Neural progenitor cell (in vitro differentiated cells): ENCODE results near the gene MFAP3L. TPM values are rescaled to one million over a fixed set of nuclear protein-coding genes. Genes with fewer than 3 reads are reported as not detected.

ENCODE experiments used
- DNase-seq: peaks from one replicate; pipeline ENCODE4 v3.0.0-alpha.2; 2016; ENCODE audit warnings: low spot score
- H2AFZ ChIP-seq: fragments of 200-600 bp; sonication (generic); replicated peaks from 2 replicates; pipeline ENCODE4 v1.6.1; 2016; ENCODE audit warnings: antibody characterized with exemption
- H3F3A ChIP-seq: fragments of 200-600 bp; sonication (generic); 2 replicates; pipeline ENCODE4 v1.6.1; 2016; ENCODE audit warnings: antibody characterized with exemption, low read depth
- H3K27ac ChIP-seq: fragments of 200-600 bp; sonication (generic); 2 replicates; pipeline ENCODE4 v1.5.1; 2016; ENCODE audit warnings: mild to moderate bottlenecking
- H3K27me3 ChIP-seq: fragments of 200-600 bp; sonication (generic); 2 replicates; pipeline ENCODE4 v1.6.1; 2016; ENCODE audit warnings: mild to moderate bottlenecking, moderate library complexity
- H3K36me3 ChIP-seq: fragments of 200-600 bp; sonication (generic); 2 replicates; pipeline ENCODE4 v1.5.1; 2016
- H3K4me1 ChIP-seq: fragments of 200-600 bp; sonication (generic); 2 replicates; pipeline ENCODE4 v1.6.1; 2016; ENCODE audit warnings: mixed run types
- H3K4me2 ChIP-seq: fragments of 200-600 bp; sonication (generic); 2 replicates; pipeline ENCODE4 v1.6.1; 2016
- H3K4me3 ChIP-seq: fragments of 200-600 bp; sonication (generic); 2 replicates; pipeline ENCODE4 v1.5.1; 2016
- H3K79me2 ChIP-seq: fragments of 200-600 bp; sonication (generic); 2 replicates; pipeline ENCODE4 v1.6.1; 2016; ENCODE audit warnings: low read depth
- H3K9ac ChIP-seq: fragments of 200-600 bp; sonication (generic); 2 replicates; pipeline ENCODE4 v1.6.1; 2016
- H3K9me3 ChIP-seq: fragments of 200-600 bp; sonication (generic); 2 replicates; pipeline ENCODE4 v1.5.1; 2016; ENCODE audit warnings: low read depth
- H4K20me1 ChIP-seq: fragments of 200-600 bp; sonication (generic); 2 replicates; pipeline ENCODE4 v1.6.1; 2016; ENCODE audit warnings: low read depth
- H3K27ac Mint-ChIP-seq: 3 replicates; pipeline ENCODE4 v1.8.0; 2021; ENCODE audit warnings: mixed read lengths
- H3K27me3 Mint-ChIP-seq: 2 replicates; pipeline ENCODE4 v1.8.0; 2022; ENCODE audit warnings: low read depth, mild to moderate bottlenecking, inconsistent platforms, moderate library complexity, mixed read lengths; ENCODE audit not compliant: insufficient read depth
- H3K36me3 Mint-ChIP-seq: 3 replicates; pipeline ENCODE4 v1.8.0; 2021; ENCODE audit warnings: mixed read lengths
- H3K4me1 Mint-ChIP-seq: 3 replicates; pipeline ENCODE4 v1.8.0; 2021; ENCODE audit warnings: mixed read lengths
- H3K4me3 Mint-ChIP-seq: 3 replicates; pipeline ENCODE4 v1.8.0; 2021; ENCODE audit warnings: mild to moderate bottlenecking, moderate library complexity, mixed read lengths
- H3K9me3 Mint-ChIP-seq: 3 replicates; pipeline ENCODE4 v1.8.0; 2020; ENCODE audit warnings: mixed read lengths
- EZH2 ChIP-seq: fragments of 200-600 bp; sonication (generic); IDR thresholded peaks from 2 replicates; pipeline ENCODE4 v1.6.1; 2017; ENCODE audit warnings: antibody characterized with exemption, mild to moderate bottlenecking, moderate library complexity
- EZH2phosphoT487 ChIP-seq: fragments of 200-600 bp; sonication (generic); IDR thresholded peaks from 2 replicates; pipeline ENCODE4 v1.6.1; 2017; ENCODE audit warnings: antibody characterized with exemption
- total RNA-seq: library from RNA; depleted of rRNA; stranded (reverse); fragments of >200 nt; gene quantifications from 2 replicates; pipeline ENCODE4 v1.2.3, GENCODE V29; 2015; ENCODE audit warnings: low replicate concordance
- TF ChIP-seq, protein P1 (sequence below): fragments of 200-600 bp; sonication (generic); IDR thresholded peaks from 2 replicates; pipeline ENCODE4 v1.5.1; 2017; ENCODE audit warnings: antibody characterized with exemption, mild to moderate bottlenecking

MFAP3L gene
- total RNA-seq, 1 donor from 2014 or later = 30.7 TPM

DNA sequence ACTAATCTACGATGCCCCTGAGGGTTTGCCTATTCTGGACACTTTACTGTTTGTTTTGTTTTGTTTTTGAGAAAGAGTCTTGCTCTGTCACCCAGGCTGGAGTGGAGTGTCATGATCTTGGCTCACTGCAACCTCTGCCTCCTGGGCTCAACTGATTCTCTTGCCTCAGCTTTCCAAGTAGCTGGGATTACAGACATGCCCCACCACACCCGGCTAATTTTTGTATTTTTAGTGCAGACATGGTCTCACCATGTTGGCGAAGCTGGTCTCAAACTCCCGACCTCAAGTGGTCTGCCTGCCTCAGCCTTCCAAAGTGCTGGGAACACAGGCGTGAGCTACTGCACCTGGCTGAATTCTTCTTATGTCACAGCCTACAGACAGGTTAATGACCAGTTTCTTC is 70.7 kb downstream of the MFAP3L start:
- no peaks in the 10 kb centered on the region for H3K36me3 Mint-ChIP-seq
- Histone ChIP-seq H3K79me2 (no peaks in the 10 kb centered on the region), H3K4me3 (no peak overlapping the region), H4K20me1 (no peaks in the 10 kb centered on the region), H3K4me1 (peaks cover 26% of the 10 kb centered on the region), H3K27me3 (no peaks in the 10 kb centered on the region), H3F3A (peaks cover 11% of the 10 kb centered on the region), H2AFZ (no peak overlapping the region), H3K9ac (no peak overlapping the region), H3K36me3 (no peaks in the 10 kb centered on the region), H3K27ac (no peak overlapping the region), H3K9me3 (no peaks in the 10 kb centered on the region), H3K4me2 (no peak overlapping the region)
- H3K4me3 Mint-ChIP-seq = no peak overlapping the region
- H3K9me3 Mint-ChIP-seq = no peaks in the 10 kb centered on the region
- peaks cover 19% of the 10 kb centered on the region for H3K4me1 Mint-ChIP-seq
- H3K27ac Mint-ChIP-seq = no peak overlapping the region
- peaks cover 2% of the 10 kb centered on the region for H3K27me3 Mint-ChIP-seq
- TF ChIP-seq EZH2phosphoT487 (no peak), EZH2 (no peak)
- TF ChIP-seq, protein P1, sequence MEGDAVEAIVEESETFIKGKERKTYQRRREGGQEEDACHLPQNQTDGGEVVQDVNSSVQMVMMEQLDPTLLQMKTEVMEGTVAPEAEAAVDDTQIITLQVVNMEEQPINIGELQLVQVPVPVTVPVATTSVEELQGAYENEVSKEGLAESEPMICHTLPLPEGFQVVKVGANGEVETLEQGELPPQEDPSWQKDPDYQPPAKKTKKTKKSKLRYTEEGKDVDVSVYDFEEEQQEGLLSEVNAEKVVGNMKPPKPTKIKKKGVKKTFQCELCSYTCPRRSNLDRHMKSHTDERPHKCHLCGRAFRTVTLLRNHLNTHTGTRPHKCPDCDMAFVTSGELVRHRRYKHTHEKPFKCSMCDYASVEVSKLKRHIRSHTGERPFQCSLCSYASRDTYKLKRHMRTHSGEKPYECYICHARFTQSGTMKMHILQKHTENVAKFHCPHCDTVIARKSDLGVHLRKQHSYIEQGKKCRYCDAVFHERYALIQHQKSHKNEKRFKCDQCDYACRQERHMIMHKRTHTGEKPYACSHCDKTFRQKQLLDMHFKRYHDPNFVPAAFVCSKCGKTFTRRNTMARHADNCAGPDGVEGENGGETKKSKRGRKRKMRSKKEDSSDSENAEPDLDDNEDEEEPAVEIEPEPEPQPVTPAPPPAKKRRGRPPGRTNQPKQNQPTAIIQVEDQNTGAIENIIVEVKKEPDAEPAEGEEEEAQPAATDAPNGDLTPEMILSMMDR = no peak
- DNase-seq = no peak

DNA sequence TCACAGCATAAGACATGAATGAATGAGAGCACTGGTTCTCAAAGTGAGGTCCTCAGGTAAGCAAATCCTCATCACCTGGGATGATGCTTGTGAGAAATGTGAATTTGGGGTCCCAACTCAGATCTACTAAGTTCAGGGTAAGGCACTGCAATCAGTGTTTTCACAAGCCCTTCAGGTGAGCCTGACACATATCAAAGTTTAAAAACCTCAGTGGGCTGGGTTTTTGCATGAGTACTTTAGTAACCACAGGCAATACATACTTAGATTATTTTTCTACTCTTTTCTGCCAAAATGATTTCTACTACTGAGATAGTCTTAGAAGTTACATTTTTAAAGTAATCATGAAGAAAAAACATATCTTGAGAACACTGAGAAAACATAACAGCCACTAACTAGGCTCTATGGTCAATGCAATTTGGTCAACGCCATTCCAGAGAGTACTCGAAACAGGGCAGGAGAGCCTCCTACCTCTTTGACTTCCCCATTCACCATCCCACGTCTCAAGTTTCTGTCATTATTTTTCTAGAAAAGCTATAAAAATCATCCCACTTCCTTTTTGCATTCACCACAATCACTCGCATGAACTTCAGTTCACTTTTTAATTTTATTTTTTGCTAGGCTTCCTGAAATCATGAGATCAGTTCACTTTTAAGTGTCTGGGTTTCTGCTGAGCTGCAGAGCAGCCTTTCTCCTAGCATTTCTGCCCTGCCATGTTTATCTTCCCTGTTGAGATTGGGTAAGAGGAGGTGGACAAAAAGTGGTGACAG is 73.8 kb downstream of the MFAP3L start:
- Mint-ChIP-seq H3K27me3 (peaks cover 2% of the 10 kb centered on the region), H3K4me3 (no peak overlapping the region), H3K9me3 (no peaks in the 10 kb centered on the region), H3K4me1 (peaks cover 10% of the 10 kb centered on the region), H3K36me3 (no peaks in the 10 kb centered on the region), H3K27ac (no peak overlapping the region)
- Histone ChIP-seq H3K4me2 (no peak overlapping the region), H3K27me3 (no peaks in the 10 kb centered on the region), H3F3A (peaks cover under 1% of the 10 kb centered on the region), H3K79me2 (no peaks in the 10 kb centered on the region), H2AFZ (no peak overlapping the region), H4K20me1 (no peaks in the 10 kb centered on the region), H3K9me3 (no peaks in the 10 kb centered on the region), H3K4me3 (no peak overlapping the region), H3K36me3 (no peaks in the 10 kb centered on the region), H3K27ac (no peak overlapping the region), H3K4me1 (peaks cover 13% of the 10 kb centered on the region), H3K9ac (no peak overlapping the region)
- DNase-seq = no peak
- TF ChIP-seq EZH2 (no peak), EZH2phosphoT487 (no peak)
- TF ChIP-seq, protein P1 = no peak

DNA sequence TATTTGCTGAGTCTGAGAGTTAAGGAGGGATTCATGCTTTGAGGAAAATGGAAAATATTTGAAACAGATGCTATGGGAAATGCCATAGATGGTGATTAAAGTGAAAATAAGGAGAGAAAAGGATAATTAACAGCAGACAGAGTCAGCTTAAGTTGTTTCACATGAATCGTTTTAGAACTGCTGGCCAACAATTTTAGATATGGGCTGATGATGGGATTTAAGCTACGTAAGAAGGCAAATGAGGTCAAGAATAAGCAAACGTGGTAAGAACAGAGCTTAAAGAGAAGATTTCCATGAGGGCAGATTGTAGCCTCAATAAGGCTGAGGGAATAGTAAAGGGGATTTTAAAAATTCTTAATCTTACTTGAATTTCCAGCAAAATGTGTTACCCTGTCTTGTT is 77.9 kb downstream of the MFAP3L start:
- H3K9me3 Mint-ChIP-seq = peaks cover 2% of the 10 kb centered on the region
- Histone ChIP-seq H3K4me2 (no peak overlapping the region), H3K79me2 (no peaks in the 10 kb centered on the region), H2AFZ (no peak overlapping the region), H3K9ac (no peak overlapping the region), H3K27me3 (no peaks in the 10 kb centered on the region), H3K4me3 (no peak overlapping the region), H3K9me3 (no peaks in the 10 kb centered on the region), H3K27ac (no peak overlapping the region), H3F3A (no peaks in the 10 kb centered on the region), H4K20me1 (no peaks in the 10 kb centered on the region), H3K4me1 (no peaks in the 10 kb centered on the region), H3K36me3 (no peaks in the 10 kb centered on the region)
- TF ChIP-seq, protein P1 = no peak
- no peak for TF ChIP-seq EZH2phosphoT487
- TF ChIP-seq EZH2 = no peak
- no peaks in the 10 kb centered on the region for H3K4me1 Mint-ChIP-seq
- no peaks in the 10 kb centered on the region for H3K36me3 Mint-ChIP-seq
- H3K4me3 Mint-ChIP-seq = no peak overlapping the region
- peaks cover 2% of the 10 kb centered on the region for H3K27me3 Mint-ChIP-seq
- H3K27ac Mint-ChIP-seq = no peak overlapping the region
- DNase-seq = no peak
